ENCODE results near the gene REV3L.

The REV3L gene

DNA sequence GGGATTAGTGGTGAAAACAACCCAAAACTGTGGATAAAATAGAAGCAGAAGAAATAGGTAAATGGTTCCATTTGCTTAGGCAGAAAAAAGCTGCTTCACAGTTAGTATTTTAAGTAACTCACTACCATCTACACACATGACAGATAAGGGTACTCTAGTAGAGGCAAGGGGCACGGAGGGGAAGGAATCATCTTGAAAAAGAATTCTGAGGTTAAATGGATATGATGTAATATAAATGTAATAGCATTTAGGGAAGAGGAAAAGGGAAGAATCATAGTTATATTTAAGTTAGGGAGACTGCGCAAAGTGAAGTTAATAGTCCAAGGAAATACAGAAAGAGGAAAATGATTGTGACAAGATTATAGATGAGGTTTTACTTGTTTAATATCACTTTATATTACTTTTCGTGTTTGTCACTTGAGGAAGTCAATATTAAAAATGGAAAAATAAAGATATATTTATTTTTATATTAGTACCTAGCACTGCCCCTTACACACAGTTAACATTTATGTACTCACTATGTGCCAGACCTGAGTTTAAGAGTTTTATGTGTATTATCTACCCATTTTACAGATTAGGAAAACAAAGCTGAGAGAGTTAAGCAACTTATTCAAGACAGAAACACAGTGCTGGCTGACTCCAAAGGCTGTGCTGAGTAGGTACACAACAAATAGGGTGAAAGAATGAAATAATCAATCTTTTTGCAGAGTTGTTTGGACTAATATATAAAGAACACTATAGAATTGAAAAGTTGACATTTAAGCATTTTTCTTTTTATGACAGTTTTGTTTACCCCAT, 128.1 kb downstream of the REV3L start:
- TF ChIP-seq, protein P1, sequence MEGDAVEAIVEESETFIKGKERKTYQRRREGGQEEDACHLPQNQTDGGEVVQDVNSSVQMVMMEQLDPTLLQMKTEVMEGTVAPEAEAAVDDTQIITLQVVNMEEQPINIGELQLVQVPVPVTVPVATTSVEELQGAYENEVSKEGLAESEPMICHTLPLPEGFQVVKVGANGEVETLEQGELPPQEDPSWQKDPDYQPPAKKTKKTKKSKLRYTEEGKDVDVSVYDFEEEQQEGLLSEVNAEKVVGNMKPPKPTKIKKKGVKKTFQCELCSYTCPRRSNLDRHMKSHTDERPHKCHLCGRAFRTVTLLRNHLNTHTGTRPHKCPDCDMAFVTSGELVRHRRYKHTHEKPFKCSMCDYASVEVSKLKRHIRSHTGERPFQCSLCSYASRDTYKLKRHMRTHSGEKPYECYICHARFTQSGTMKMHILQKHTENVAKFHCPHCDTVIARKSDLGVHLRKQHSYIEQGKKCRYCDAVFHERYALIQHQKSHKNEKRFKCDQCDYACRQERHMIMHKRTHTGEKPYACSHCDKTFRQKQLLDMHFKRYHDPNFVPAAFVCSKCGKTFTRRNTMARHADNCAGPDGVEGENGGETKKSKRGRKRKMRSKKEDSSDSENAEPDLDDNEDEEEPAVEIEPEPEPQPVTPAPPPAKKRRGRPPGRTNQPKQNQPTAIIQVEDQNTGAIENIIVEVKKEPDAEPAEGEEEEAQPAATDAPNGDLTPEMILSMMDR (IDR thresholded peaks at IDR 0.05; ENCODE audit: low read length, missing control alignments): no peak
- no peak overlapping the region for H3K4me3 ChIP-seq (replicated peaks; ENCODE audit: low read depth, low read length)
- DNase-seq (ENCODE audit: low read depth): no peak

DNA sequence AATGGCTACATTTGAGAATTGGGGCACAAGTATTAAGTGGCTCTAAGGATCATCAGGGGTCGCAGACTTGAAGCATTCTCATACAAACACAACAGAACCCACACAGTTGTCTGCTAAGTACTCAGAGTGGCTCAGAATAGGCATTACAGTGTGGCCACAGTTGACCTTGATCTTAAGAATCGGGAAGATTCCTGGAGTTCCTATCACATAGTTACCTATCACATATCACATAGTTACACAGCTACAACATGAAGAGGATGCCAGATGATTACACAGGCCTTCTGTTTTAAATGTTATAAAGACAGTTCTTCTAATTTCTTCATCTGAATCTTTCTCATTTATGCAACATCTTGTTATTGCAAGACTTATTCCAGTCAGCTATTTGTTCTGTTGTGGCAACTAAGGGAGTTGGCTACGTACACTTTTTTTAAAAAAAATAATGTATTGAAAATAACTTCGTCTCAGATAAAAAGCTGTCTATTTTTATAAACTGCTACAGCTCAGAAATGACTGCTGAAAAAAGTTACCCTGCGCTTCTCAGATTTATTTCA, 129.0 kb downstream of the REV3L start:
- no peak for DNase-seq (ENCODE audit: low read depth)
- TF ChIP-seq, protein P1 (IDR thresholded peaks at IDR 0.05; ENCODE audit: low read length, missing control alignments): no peak
- no peak overlapping the region for H3K4me3 ChIP-seq (replicated peaks; ENCODE audit: low read depth, low read length)

DNA sequence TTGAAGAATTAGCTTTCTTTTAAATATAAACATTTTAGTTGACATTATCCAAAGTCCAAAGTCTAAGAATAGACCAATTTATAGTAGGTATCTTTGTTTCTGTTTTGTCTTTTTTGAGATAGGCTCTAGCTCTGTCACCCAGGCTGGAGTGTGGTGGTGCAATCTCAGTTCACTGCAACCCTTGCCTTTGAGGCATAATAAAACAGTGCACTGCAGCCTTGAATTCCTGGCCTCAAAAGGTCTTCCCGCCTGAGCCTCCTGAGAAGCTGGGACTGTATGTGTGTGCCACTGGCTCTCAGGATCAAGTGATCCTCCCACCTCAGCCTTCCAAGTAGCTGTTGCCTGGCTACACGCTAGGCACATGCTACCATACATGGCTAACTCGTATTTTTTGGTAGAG, 135.4 kb downstream of the REV3L start:
- TF ChIP-seq, protein P1 (IDR thresholded peaks at IDR 0.05; ENCODE audit: low read length, missing control alignments): no peak
- no peak for DNase-seq (ENCODE audit: low read depth)
- H3K4me3 ChIP-seq (replicated peaks; ENCODE audit: low read depth, low read length): no peak overlapping the region

DNA sequence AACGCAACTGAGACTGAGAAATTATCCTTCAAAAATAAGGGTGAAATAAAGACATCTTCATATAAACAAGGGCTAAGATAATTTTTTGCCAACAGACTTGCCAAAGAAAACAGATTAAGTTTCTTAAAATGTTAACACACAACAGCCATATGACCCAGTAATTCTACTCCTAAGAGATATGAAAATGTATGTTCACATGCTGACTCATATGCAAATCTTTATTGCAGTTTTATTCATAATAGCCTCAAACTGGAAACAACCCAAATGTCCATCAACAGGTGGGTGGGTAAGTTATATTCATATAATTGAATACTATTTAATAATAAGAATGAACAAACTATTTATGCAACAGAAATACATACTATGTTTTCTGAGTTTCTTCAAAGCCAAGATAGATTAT, 140.1 kb downstream of the REV3L start:
- TF ChIP-seq, protein P1 (IDR thresholded peaks at IDR 0.05; ENCODE audit: low read length, missing control alignments): no peak
- H3K4me3 ChIP-seq (replicated peaks; ENCODE audit: low read depth, low read length): no peak overlapping the region
- peak; percentile 35 for DNase-seq (ENCODE audit: low read depth)

DNA sequence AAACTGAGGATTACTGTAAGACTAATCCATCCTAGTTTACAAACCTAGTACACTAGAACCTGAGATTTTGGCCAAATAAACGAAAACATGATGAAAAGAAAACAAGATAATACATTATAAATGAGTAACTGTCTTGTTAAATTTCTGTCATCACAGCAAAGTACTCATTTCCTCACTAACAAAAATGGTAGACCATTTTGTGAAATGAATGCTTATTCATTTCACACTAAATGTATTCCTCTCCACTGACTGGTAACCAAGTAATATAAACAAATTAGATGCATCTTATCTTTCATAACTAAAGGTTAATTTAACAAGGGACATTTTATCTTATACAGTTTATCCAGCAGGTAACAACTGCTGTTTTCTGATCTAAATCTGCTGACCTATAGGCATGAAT, 143.7 kb downstream of the REV3L start:
- no peak overlapping the region for H3K4me3 ChIP-seq (replicated peaks; ENCODE audit: low read depth, low read length)
- no peak for DNase-seq (ENCODE audit: low read depth)
- TF ChIP-seq, protein P1 (IDR thresholded peaks at IDR 0.05; ENCODE audit: low read length, missing control alignments): no peak

DNA sequence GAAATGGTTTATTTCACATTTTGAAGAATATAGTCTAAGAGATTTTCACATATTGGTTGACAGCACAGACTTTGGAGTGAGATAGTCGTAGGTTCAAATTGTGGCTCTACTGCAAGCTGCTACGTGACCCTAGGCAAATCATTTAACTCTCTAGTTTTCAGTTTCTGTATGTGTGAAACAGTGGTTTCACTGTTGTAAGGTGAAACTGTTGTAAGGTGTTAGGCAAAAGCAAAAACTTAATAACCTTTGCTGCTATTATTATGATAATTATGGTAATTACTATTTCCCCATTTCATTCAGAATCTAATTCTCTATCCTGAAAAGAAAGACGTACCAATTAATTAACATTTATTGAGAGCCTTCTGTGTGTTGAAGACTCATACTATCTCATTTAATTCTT, 144.2 kb downstream of the REV3L start:
- DNase-seq (ENCODE audit: low read depth): no peak
- TF ChIP-seq, protein P1 (IDR thresholded peaks at IDR 0.05; ENCODE audit: low read length, missing control alignments): no peak
- H3K4me3 ChIP-seq (replicated peaks; ENCODE audit: low read depth, low read length): no peak overlapping the region

DNA sequence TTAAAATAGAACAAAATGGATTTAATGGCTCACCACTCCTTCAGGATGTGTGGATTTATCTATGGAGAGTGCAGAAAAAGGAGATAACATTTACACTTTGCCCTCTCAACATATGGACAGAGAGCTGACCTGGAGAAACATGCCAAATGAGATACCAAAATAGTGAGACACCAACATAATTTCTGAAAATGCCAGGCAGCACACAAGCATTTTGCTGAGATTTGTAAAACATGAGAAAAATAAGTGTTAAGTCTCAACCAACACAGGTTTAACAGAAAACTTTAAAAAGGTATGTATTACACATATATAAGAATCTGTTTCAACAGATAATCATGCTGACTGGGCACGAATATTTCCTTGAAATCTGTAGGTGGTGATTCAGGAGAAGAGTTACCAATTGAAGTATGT, 145.2 kb downstream of the REV3L start:
- DNase-seq (ENCODE audit: low read depth): no peak
- no peak overlapping the region for H3K4me3 ChIP-seq (replicated peaks; ENCODE audit: low read depth, low read length)
- TF ChIP-seq, protein P1 (IDR thresholded peaks at IDR 0.05; ENCODE audit: low read length, missing control alignments): no peak

Measured in fibroblast of pulmonary artery (primary cell).